ENCODE results near the gene LCNL1.

Gene LCNL1

DNA sequence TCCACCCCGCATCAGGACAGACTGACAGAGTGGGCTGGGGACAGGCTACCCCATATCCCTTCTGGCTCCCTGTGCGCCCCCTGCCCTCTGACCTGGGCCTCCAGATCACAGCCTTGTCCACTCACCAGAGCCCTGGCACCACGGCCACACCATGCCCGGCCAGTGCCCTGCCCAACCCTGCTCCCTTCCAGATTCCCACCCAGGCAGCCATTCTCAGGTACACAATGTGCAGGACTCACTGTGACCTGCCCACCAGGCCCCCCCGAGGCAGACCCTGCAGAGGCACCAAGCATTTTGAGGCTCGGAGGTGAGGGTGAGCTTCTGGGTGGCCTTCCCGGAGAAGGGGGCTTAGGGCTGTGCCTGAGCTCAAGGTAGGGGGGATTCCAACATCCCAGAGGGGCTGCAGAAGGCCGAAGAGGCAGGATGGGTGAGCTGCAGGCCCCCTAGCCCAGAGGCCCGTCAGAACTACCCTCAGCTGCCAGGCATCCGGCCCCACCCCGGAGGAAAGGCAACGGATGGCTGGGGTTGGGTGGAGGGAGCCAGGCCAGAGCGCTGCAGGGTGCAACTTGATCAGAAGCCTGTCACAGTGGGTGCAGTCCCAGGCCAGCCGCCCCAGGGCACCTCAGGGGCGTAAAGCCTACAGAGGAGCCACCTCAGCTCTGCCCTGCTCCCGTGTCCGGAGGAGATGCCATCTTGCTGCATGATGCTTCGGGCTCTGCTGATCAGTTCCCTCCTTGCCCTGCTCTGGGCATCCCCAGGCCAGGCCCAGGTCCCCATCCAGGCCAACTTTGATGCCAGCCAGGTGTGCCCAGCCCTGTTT, at the start of gene LCNL1:
Gene LCNL1 (plus strand): TSS at position 762 of the 820 bp plus-strand sequence. CDS start 594 bp downstream, outside the sequence.
- no peak for DNase-seq

- no peak for DNase-seq
Observed at GRCh38 chr9:136934277-136934676, 48.5 kb upstream of the LCNL1 start.

- DNase-seq: peak; percentile 29 to 40 (median 38)
Observed at GRCh38 chr9:136935651-136936050, 47.1 kb upstream of the LCNL1 start.

- DNase-seq: no peak
Observed at GRCh38 chr9:136936645-136937170, 46.1 kb upstream of the LCNL1 start.

GRCh38 chr9:136937186-136938001, 45.4 kb upstream of the LCNL1 start:
- DNase-seq: no peak

DNA sequence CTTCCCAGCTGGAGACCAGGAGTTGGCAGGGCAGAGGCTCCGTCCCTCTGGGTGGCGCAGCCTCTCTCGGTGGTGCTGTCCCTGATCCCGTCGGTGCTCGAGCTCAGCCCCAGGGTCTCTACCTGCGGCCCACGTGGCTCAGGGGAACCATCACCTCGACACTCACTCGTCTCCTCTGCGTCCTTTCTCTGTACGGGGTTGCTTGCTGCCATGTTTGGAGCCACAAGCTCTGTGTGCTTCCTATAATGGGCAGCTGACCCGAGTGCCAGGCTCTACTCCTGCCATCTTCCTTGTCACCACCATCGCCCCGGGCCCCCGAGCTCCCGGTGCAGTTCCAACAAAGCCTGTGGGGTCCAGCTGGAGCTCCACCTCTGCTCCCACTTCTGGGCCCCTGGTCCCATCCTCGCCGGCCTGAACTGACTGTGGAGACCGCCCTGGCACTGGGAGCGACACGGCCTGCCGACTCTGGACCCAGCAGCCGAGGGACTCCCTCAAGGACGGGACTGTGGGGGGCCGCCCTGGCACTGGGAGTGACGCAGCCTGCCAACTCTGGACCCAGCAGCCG, 43.3 kb upstream of the LCNL1 start:
- DNase-seq: no peak

GRCh38 chr9:136939996-136940525, 42.7 kb upstream of the LCNL1 start:
- no peak for DNase-seq

- DNase-seq: no peak
Observed at GRCh38 chr9:136940526-136941230, 42.1 kb upstream of the LCNL1 start.

GRCh38 chr9:136941231-136942111, 41.3 kb upstream of the LCNL1 start:
- DNase-seq: no peak

GRCh38 chr9:136942112-136942880, 40.5 kb upstream of the LCNL1 start:
- no peak for DNase-seq

DNA sequence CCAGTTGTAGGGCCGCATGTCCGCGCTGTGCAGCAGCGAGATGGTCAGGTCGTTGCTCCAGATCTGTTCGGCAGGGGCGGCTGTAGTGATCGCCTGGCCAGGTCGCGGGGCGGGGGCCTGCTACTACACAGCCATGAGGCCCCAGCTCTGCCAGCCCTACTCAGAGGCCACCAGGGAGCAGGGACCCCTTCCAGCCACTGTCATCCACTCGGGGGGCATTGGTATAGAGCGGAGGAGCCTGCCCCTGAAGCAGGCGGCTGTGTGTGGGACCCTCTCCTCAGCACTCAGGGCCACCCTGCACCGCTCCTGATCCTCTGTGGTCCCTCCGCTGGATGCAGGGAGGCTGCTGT, 39.9 kb upstream of the LCNL1 start:
- DNase-seq: no peak

DNA sequence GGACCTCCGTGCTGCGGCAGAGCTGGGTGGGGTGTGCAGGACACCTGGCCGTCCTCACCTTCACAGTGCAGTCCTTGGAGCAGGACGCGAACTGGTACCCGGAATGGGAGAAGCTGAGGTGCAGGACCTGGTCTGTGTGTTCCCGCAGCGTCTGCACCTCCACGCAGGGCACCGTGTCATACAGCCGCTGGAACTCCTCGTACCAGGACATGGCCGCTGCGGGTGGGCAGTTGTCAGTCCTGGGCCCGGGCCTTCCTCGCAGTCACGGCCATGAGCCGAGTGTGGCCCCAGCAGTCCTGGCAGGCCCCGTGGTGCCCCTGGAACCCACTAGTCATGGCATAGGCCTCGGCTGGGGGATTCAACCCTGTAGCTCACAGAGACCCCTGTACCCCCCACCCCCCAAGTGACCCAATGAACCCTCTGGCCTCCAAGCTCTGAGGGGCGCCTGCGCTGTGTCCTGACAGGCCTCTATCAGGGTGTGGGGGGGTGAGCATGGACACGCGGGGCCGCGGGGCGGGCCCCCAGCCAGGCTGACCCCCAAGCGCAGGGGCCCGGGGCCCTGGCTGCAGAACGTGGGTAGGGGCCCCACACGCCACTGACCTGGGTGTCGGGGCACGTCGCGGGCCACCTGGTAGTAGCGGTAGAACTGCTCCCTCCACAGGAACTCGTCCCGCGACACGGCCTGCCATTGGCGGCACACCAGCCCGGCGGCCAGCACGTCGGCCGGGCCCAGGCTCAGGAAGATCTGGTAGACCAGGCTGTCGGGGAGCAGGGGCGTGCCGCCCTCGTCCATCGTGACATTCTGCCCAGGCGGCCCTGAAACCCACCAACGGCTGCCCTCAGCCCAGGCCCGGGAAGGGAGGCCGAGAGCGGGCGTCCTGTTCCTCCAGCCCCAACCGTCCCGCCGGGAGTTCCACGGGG, 39.2 kb upstream of the LCNL1 start:
- no peak for DNase-seq

DNA sequence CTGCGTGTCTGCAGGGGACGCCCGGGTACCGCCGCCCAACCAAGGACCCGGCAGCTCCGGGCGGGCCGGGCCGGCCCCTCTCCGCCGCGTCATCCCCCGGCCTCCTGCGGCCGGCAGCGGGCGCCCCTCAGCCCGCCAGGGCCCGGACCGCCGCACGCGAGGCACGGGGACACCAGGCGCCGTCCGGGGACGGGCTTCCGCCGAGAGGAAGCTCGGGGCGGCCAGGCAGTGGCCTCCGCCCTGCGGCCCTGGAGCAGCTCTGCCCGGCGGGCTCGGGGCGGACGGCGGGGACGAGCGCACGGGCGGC, 38.6 kb upstream of the LCNL1 start:
- peak; percentile 77 to 89 (median 79) for DNase-seq

GRCh38 chr9:136944519-136945332, 38.1 kb upstream of the LCNL1 start, which contains the start of the genes C8G and FBXW5:
TSS of gene C8G (plus strand) at chr9:136945243. CDS start at chr9:136945321, 78 bp downstream.
TSS of gene FBXW5 (minus strand) at chr9:136944738. CDS start at chr9:136944083, 655 bp downstream.
- DNase-seq: peak; percentile 98 to 99 (median 99)

GRCh38 chr9:136945333-136946227, 37.2 kb upstream of the LCNL1 start:
- DNase-seq: no peak

- no peak for DNase-seq
Observed at GRCh38 chr9:136946228-136947027, 36.4 kb upstream of the LCNL1 start.
